ENCODE data around the gene TMEM184B. TPM values are rescaled to one million over a fixed set of nuclear protein-coding genes. Genes with fewer than 3 reads are reported as not detected.
A peak's percentile ranks its signal among the peaks of the same experiment; 100 is the strongest.

Gene TMEM184B
- total RNA-seq, 4 donors from 2014 or later, result 41.2 to 86.4 (median 48.6) TPM

GRCh38 chr22:38289583-38290082, 16.8 kb upstream of the TMEM184B start:
- TF ChIP-seq CTCF (IDR thresholded peaks at IDR 0.05), result no peak
- no peak for ATAC-seq (ENCODE audit: low FRiP score)
- no peak for DNase-seq (ENCODE audit: low spot score)

GRCh38 chr22:38286915-38287669, 14.3 kb upstream of the TMEM184B start:
- no peak for ATAC-seq (ENCODE audit: low FRiP score)
- TF ChIP-seq CTCF (IDR thresholded peaks at IDR 0.05), result no peak

GRCh38 chr22:38285018-38285417, 12.2 kb upstream of the TMEM184B start:
- ATAC-seq (ENCODE audit: low FRiP score) (no peak), DNase-seq (ENCODE audit: low spot score) (no peak)
- no peak for TF ChIP-seq CTCF (IDR thresholded peaks at IDR 0.05)

More at GRCh38 chr22:38286915-38287669, 14.3 kb upstream of the TMEM184B start:
- DNase-seq (ENCODE audit: low spot score), result no peak

GRCh38 chr22:38284042-38284402, 11.2 kb upstream of the TMEM184B start:
- DNase-seq (ENCODE audit: low spot score), result no peak
- peak; percentile 51 for ATAC-seq (ENCODE audit: low FRiP score)
- TF ChIP-seq CTCF (IDR thresholded peaks at IDR 0.05), result no peak

GRCh38 chr22:38282397-38282796, 9.6 kb upstream of the TMEM184B start:
- no peak for TF ChIP-seq CTCF (IDR thresholded peaks at IDR 0.05)
- ATAC-seq (ENCODE audit: low FRiP score) (no peak), DNase-seq (ENCODE audit: low spot score) (no peak)

GRCh38 chr22:38276166-38276565, 3.4 kb upstream of the TMEM184B start:
- DNase-seq (ENCODE audit: low spot score), result no peak
- ATAC-seq (ENCODE audit: low FRiP score), result no peak

More at GRCh38 chr22:38276166-38276565, 3.4 kb upstream of the TMEM184B start:
- no peak for TF ChIP-seq CTCF (IDR thresholded peaks at IDR 0.05)

Data from omental fat pad (tissue), 4 donors.